GM12878 (cell line): ENCODE data around the gene ADAMTS2. TPM values are rescaled to one million over a fixed set of nuclear protein-coding genes. Genes with fewer than 3 reads are reported as not detected.

Experiments used
- ATAC-seq: fragments of 200-7000 bp; cut with Tn5 transposase; 3 replicates; pipeline ENCODE4 v1.9.1; 2020; ENCODE audit warnings: mild to moderate bottlenecking, moderate library complexity
- BruUV-seq: library from RNA; stranded (reverse); fragments of 400-500 nt; replicated peaks from 2 replicates; lab custom pipeline; 2021; lab: Mats Ljungman, UMichigan
- CTCF ChIA-PET: fragments of 300-600 bp; sonication (Branson Sonifier 250); formaldehyde crosslinking; extraction: SDS; loops from one replicate; lab custom pipeline; 2021; ENCODE audit warnings: inconsistent platforms; lab: Yijun Ruan, JAX
- POLR2A ChIA-PET: fragments of 350-600 bp; formaldehyde crosslinking; extraction: SDS; loops from one replicate; lab custom pipeline; 2021; ENCODE audit warnings: inconsistent platforms; lab: Charles Lee
- RAD21 ChIA-PET: fragments of 300-600 bp; sonication (Branson Sonifier 250); formaldehyde crosslinking; loops from one replicate; lab custom pipeline; 2023; ENCODE audit warnings: antibody characterized with exemption; ENCODE audit not compliant: unreplicated experiment; lab: Charles Lee
- SMC1A ChIA-PET: fragments of 300-600 bp; sonication (Branson Sonifier 250); formaldehyde crosslinking; loops from one replicate; lab custom pipeline; 2023; ENCODE audit not compliant: unreplicated experiment, uncharacterized antibody; lab: Charles Lee
- DNase-seq: peaks from one replicate; pipeline ENCODE4 v3.0.0-alpha.2; 2011; ENCODE audit warnings: low read depth, low spot score
- FAIRE-seq: peaks from 3 replicates; lab custom pipeline; 2011; peaks lifted over from hg19 to GRCh38; lab: Jason Lieb, UNC
- H2AFZ ChIP-seq: 2 replicates; pipeline ENCODE4 v1.6.0; 2011; ENCODE audit warnings: low read depth, low read length, control low read depth; ENCODE audit not compliant: control insufficient read depth
- H3K27ac ChIP-seq: 2 replicates; pipeline ENCODE4 v1.5.1; 2011; ENCODE audit warnings: control low read depth; ENCODE audit not compliant: control insufficient read depth, insufficient read depth
- H3K27me3 ChIP-seq, 2 experiments: replicated peaks in 1 of 2; 2 replicates each; pipeline versions ENCODE4 v1.6.0 to v1.6.1; 2011; ENCODE audit warnings: low read length in 1 of 2; ENCODE audit not compliant: control insufficient read depth in 2 of 2, insufficient read depth in 2 of 2
- H3K36me3 ChIP-seq, 2 experiments: 2 replicates each; pipeline ENCODE4 v1.5.1; 2011; ENCODE audit warnings: low read length in 1 of 2; ENCODE audit not compliant: control insufficient read depth in 2 of 2, insufficient read depth in 2 of 2
- H3K4me1 ChIP-seq: 2 replicates; pipeline ENCODE4 v1.6.1; 2011; ENCODE audit warnings: mild to moderate bottlenecking, low read length, moderate library complexity, mixed read lengths; ENCODE audit not compliant: control insufficient read depth, insufficient read depth
- H3K4me2 ChIP-seq: 2 replicates; pipeline ENCODE4 v1.6.0; 2011; ENCODE audit warnings: control low read depth; ENCODE audit not compliant: control insufficient read depth, insufficient read depth
- H3K4me3 ChIP-seq: fragments of 200-600 bp; sonication (generic); 2 replicates; pipeline ENCODE4 v1.5.1; 2016
- H3K79me2 ChIP-seq: 2 replicates; pipeline ENCODE4 v1.6.0; 2011; ENCODE audit warnings: low read length; ENCODE audit not compliant: control insufficient read depth, insufficient read depth
- H3K9ac ChIP-seq: 2 replicates; pipeline ENCODE4 v1.8.0; 2011; ENCODE audit warnings: low read length, control low read depth, mixed read lengths; ENCODE audit not compliant: control insufficient read depth, insufficient read depth
- H3K9me3 ChIP-seq: replicated peaks from 3 replicates; pipeline ENCODE4 v1.5.1; 2011; ENCODE audit warnings: mild to moderate bottlenecking, low read length; ENCODE audit not compliant: control insufficient read depth, insufficient read depth
- H4K20me1 ChIP-seq: 2 replicates; pipeline ENCODE4 v1.6.0; 2011; ENCODE audit not compliant: control insufficient read depth, insufficient read depth
- ASH2L ChIP-seq: fragments of 300-600, 200-600 bp; sonication (generic); IDR thresholded peaks from 2 replicates; pipeline ENCODE4 v1.6.1; 2017; ENCODE audit warnings: low read depth, mild to moderate bottlenecking, borderline replicate concordance
- NKRF ChIP-seq: fragments of 450-650 bp; conservative IDR thresholded peaks from 2 replicates; pipeline ENCODE4 v1.6.1; 2017; ENCODE audit warnings: mild to moderate bottlenecking, moderate library complexity
- TCF12 ChIP-seq: IDR thresholded peaks from 2 replicates; pipeline ENCODE4 v1.6.1; 2011; ENCODE audit warnings: low read depth, mild to moderate bottlenecking, low read length
- WGBS: methylation state at CpG from one replicate; pipeline ENCODE4 v1.1.6; 2016; ENCODE audit warnings: low lambda C conversion rate; ENCODE audit not compliant: insufficient replicate concordance, insufficient coverage; ENCODE audit errors: missing lambda C conversion rate; 5-methylcytosine and 5-hydroxymethylcytosine counted together
- in situ Hi-C: fragments of 300-500 bp; cut with MboI; formaldehyde crosslinking; loops from 9 replicates; pipeline ENCODE4 v1.14.3; 2018; ENCODE audit warnings: mixed read lengths
- intact Hi-C: fragments of 100-400 bp; cut with micrococcal nuclease; formaldehyde crosslinking; loops from one replicate; pipeline ENCODE4 v1.14.2; 2022; ENCODE audit not compliant: unreplicated experiment
- polyA plus RNA-seq, 11 experiments: library from polyadenylated mRNA; depleted of rRNA in 4 of 11; unstranded in 6 of 11; stranded (reverse) in 5 of 11; fragments of >200 nt; fragmentation: Nextera tagmentation in 4 of 11; fragmentation: Illumina TruSeq in 1 of 11; extraction: Ambion mirVana in 4 of 11; extraction: Trizol in 1 of 11; gene quantifications; 1 replicate in 1 of 11; 2 replicates in 10 of 11; pipeline versions ENCODE4 v1.2.1 to v1.2.3, GENCODE V29; 2011 to 2016; ENCODE audit warnings: inconsistent platforms in 2 of 11, missing spikeins in 2 of 11, low read depth in 1 of 11
- total RNA-seq, 4 experiments: library from RNA; depleted of rRNA in 3 of 4; stranded (reverse); fragments of >200 nt in 3 of 4; fragmentation: Illumina TruSeq in 1 of 4; extraction: Trizol in 1 of 4; gene quantifications; 2 replicates each; pipeline versions ENCODE4 v1.2.1 to v1.2.3, GENCODE V29; 2013 to 2021
- TF ChIP-seq, protein P1 (sequence below): IDR thresholded peaks from 2 replicates; pipeline ENCODE4 v1.6.1; 2011; ENCODE audit warnings: low read depth, mild to moderate bottlenecking, low read length, moderate library complexity, borderline replicate concordance; ENCODE audit errors: extremely low read depth

Gene ADAMTS2
- total and polyA plus RNA-seq, 10 of the 15 experiments (the other 5 are each of a cell fraction or from before 2014, with no cell fraction given) = 0.03 to 0.05 TPM; not detected in 8

- H3K36me3 ChIP-seq = no peaks in the 10 kb centered on the region
- no peak for FAIRE-seq
- ChIA-PET RAD21 (no interaction called here), SMC1A (no interaction called here), POLR2A (no interaction called here), CTCF (no interaction called here)
- H3K9ac ChIP-seq = no peak overlapping the region
- in situ Hi-C loops (no loop called here), intact Hi-C loops (no loop called here)
- no peaks in the 10 kb centered on the region for H3K27me3 ChIP-seq
- no peak overlapping the region for H3K4me3 ChIP-seq
- TF ChIP-seq, protein P1, sequence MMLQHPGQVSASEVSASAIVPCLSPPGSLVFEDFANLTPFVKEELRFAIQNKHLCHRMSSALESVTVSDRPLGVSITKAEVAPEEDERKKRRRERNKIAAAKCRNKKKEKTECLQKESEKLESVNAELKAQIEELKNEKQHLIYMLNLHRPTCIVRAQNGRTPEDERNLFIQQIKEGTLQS = no peak
- TF ChIP-seq NKRF (no peak), TCF12 (no peak), ASH2L (no peak)
- DNase-seq = no peak
- H2AFZ ChIP-seq = no peak overlapping the region
- no peaks in the 10 kb centered on the region for H3K4me1 ChIP-seq
- BruUV-seq = no TSS peak
- no peaks in the 10 kb centered on the region; the same call in 2 of the 3 replicates for H3K9me3 ChIP-seq
- ATAC-seq = no peak
- H3K79me2 ChIP-seq = no peaks in the 10 kb centered on the region
- 51% methylated on average over 8 of the region's 8 CpGs for WGBS
- H3K27ac ChIP-seq = no peak overlapping the region
- no peak overlapping the region for H3K4me2 ChIP-seq
- H4K20me1 ChIP-seq = no peaks in the 10 kb centered on the region
Measured at GRCh38 chr5:179280095-179280490, 65.2 kb downstream of the ADAMTS2 start.
